Loucy (cell line): Measurements from ENCODE around the gene MACO1.
"Not testable (repeated sequence)": the region's sequence is repeated elsewhere in the genome, so short reads cannot be mapped to it uniquely, and the experiment has no call there.

Experiments used
- CTCF ChIP-seq: fragments of 200-600 bp; sonication (generic); conservative IDR thresholded peaks from 2 replicates; pipeline ENCODE4 v1.5.1; 2014; ENCODE audit warnings: mild to moderate bottlenecking, antibody characterized with exemption, low read length
- EZH2phosphoT487 ChIP-seq: fragments of 200-600 bp; IDR thresholded peaks from 2 replicates; pipeline ENCODE4 v1.6.1; 2018; ENCODE audit warnings: antibody characterized with exemption, mild to moderate bottlenecking, moderate library complexity, borderline replicate concordance

DNA sequence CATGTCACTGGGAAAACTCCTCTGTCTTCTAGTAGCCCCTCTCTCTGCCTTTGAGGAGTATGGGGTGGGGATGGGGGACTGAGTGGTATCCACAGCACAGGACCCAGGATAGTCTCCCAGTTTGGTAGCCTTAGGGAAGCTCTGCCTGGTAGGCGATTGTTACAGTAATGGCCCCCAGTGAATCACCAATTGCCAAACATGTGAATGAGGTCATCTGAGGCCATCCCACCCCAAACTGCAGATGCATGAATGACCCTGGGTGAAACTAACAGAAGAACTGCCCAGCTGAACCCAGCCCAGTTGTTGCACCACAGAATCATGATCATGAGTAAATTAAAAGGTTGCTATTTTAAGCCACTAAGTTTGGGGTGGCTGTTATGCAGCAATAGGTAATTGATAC is 16.1 kb upstream of the MACO1 start:
- TF ChIP-seq CTCF, EZH2phosphoT487: not testable (repeated sequence)
